Measurements from ENCODE around the gene CYP4V2. TPM values are rescaled to one million over a fixed set of nuclear protein-coding genes. Genes with fewer than 3 reads are reported as not detected.

Gene CYP4V2
- total and polyA plus RNA-seq, 2 experiments from 2014 or later, result 1.5 to 3.1 TPM

GRCh38 chr4:186168750-186169149 is 22.6 kb upstream of the CYP4V2 start:
- Histone ChIP-seq H3K4me1 (ENCODE audit: insufficient read depth) (no peaks in the 10 kb centered on the region), H2AFZ (no peak overlapping the region), H3K79me2 (replicated peaks; ENCODE audit: insufficient read depth) (no peaks in the 10 kb centered on the region), H3K27me3 (ENCODE audit: insufficient read depth) (no peaks in the 10 kb centered on the region), H3K27ac (ENCODE audit: low read depth) (no peak overlapping the region), H3K4me3 (no peak overlapping the region), H3K36me3 (ENCODE audit: insufficient read depth) (no peaks in the 10 kb centered on the region), H4K20me1 (replicated peaks; ENCODE audit: insufficient read depth) (no peaks in the 10 kb centered on the region), H3K4me2 (no peak overlapping the region), H3K9me2 (ENCODE audit: insufficient read depth) (no peaks in the 10 kb centered on the region), H3F3A (replicated peaks; ENCODE audit: low read depth) (no peaks in the 10 kb centered on the region)
- H3K4me3 Mint-ChIP-seq, result no peak overlapping the region
- ATAC-seq (no peak), DNase-seq (ENCODE audit: low spot score) (peak; percentile 0)
- H3K36me3 Mint-ChIP-seq (ENCODE audit: low read depth), result peaks cover 15% of the 10 kb centered on the region; the same call in 1 of the 3 replicates
- TF ChIP-seq JUNB (IDR thresholded peaks at IDR 0.05; ENCODE audit: unreplicated experiment), result no peak
- TF ChIP-seq ZNF331 (CRISPR knock-in tag; IDR thresholded peaks at IDR 0.05; ENCODE audit: low read depth), result no peak
- no peak for TF ChIP-seq ZNF462 (CRISPR knock-in tag; IDR thresholded peaks at IDR 0.05)
- TF ChIP-seq REST (IDR thresholded peaks at IDR 0.05; ENCODE audit: unreplicated experiment), result no peak
- H3K9me3 Mint-ChIP-seq, result no peaks in the 10 kb centered on the region
- peaks cover 5% of the 10 kb centered on the region for H3K27me3 Mint-ChIP-seq (ENCODE audit: insufficient read depth, low read depth, poor library complexity)
- H3K4me1 Mint-ChIP-seq, result peaks cover 25% of the 10 kb centered on the region
- no peak overlapping the region for H3K27ac Mint-ChIP-seq
